H9 (cell line): ENCODE measurements around the gene DIPK1B. TPM values are rescaled to one million over a fixed set of nuclear protein-coding genes. Genes with fewer than 3 reads are reported as not detected.

Experiments
- DNase-seq: peaks from one replicate; pipeline ENCODE4 v3.0.0-alpha.2; 2017
- H2AFZ ChIP-seq: one replicate; pipeline ENCODE4 v1.6.1; 2013; ENCODE audit warnings: mild to moderate bottlenecking, low read length, control low read depth, moderate library complexity
- H2AK5ac ChIP-seq: 2 replicates; pipeline ENCODE4 v1.6.1; 2013; ENCODE audit warnings: low read length, control low read depth, mixed read lengths; ENCODE audit not compliant: insufficient read length
- H2BK120ac ChIP-seq: one replicate; pipeline ENCODE4 v1.6.1; 2013; ENCODE audit warnings: low read depth, mild to moderate bottlenecking, low read length, control low read depth, inconsistent platforms; ENCODE audit not compliant: poor library complexity, severe bottlenecking
- H2BK12ac ChIP-seq: 2 replicates; pipeline ENCODE4 v1.6.1; 2013; ENCODE audit warnings: low read length, control low read depth, mixed read lengths, low read depth; ENCODE audit not compliant: insufficient read length
- H2BK15ac ChIP-seq: 2 replicates; pipeline ENCODE4 v1.6.1; 2013; ENCODE audit warnings: low read depth, low read length, control low read depth
- H2BK20ac ChIP-seq: one replicate; pipeline ENCODE4 v1.6.1; 2013; ENCODE audit warnings: low read depth, mild to moderate bottlenecking, low read length, control low read depth, inconsistent platforms; ENCODE audit not compliant: poor library complexity, severe bottlenecking
- H2BK5ac ChIP-seq: 2 replicates; pipeline ENCODE4 v1.6.1; 2013; ENCODE audit warnings: low read length, control low read depth, mixed read lengths; ENCODE audit not compliant: insufficient read length
- H3K14ac ChIP-seq: 2 replicates; pipeline ENCODE4 v1.6.1; 2013; ENCODE audit warnings: low read length, control low read depth; ENCODE audit not compliant: insufficient read depth
- H3K18ac ChIP-seq: 2 replicates; pipeline ENCODE4 v1.6.1; 2013; ENCODE audit warnings: low read depth, mild to moderate bottlenecking, mixed read lengths, low read length, control low read depth; ENCODE audit not compliant: insufficient read length
- H3K23ac ChIP-seq: 2 replicates; pipeline ENCODE4 v1.6.1; 2013; ENCODE audit warnings: low read length, control low read depth, mixed read lengths, low read depth; ENCODE audit not compliant: insufficient read length
- H3K23me2 ChIP-seq: 2 replicates; pipeline ENCODE4 v1.6.1; 2013; ENCODE audit warnings: low read depth, mild to moderate bottlenecking, mixed read lengths, low read length, control low read depth; ENCODE audit not compliant: insufficient read length, poor library complexity, severe bottlenecking
- H3K27ac ChIP-seq: 2 replicates; pipeline ENCODE4 v1.5.1; 2013; ENCODE audit warnings: low read length, control low read depth, mixed read lengths, low read depth; ENCODE audit not compliant: insufficient read length
- H3K27me3 ChIP-seq: 2 replicates; pipeline ENCODE4 v1.6.1; 2013; ENCODE audit warnings: low read length, control low read depth, inconsistent platforms; ENCODE audit not compliant: insufficient read depth
- H3K4ac ChIP-seq: 2 replicates; pipeline ENCODE4 v1.6.1; 2013; ENCODE audit warnings: low read depth, mild to moderate bottlenecking, control low read depth, inconsistent platforms, low read length, moderate library complexity
- H3K4me1 ChIP-seq: 2 replicates; pipeline ENCODE4 v1.6.1; 2013; ENCODE audit warnings: low read length, control low read depth, inconsistent platforms; ENCODE audit not compliant: insufficient read depth
- H3K4me2 ChIP-seq: 2 replicates; pipeline ENCODE4 v1.6.1; 2013; ENCODE audit warnings: low read length, control low read depth, mixed read lengths; ENCODE audit not compliant: insufficient read length, insufficient read depth
- H3K56ac ChIP-seq: 2 replicates; pipeline ENCODE4 v1.6.1; 2013; ENCODE audit warnings: low read depth, mild to moderate bottlenecking, mixed read lengths, low read length, control low read depth; ENCODE audit not compliant: insufficient read length
- H3K79me1 ChIP-seq: 2 replicates; pipeline ENCODE4 v1.6.1; 2013; ENCODE audit warnings: low read depth, mild to moderate bottlenecking, moderate library complexity, low read length, control low read depth, inconsistent platforms; ENCODE audit not compliant: insufficient read depth, poor library complexity, severe bottlenecking
- H3K79me2 ChIP-seq: 2 replicates; pipeline ENCODE4 v1.6.1; 2013; ENCODE audit warnings: low read length, control low read depth, inconsistent platforms; ENCODE audit not compliant: insufficient read depth
- H3K9ac ChIP-seq: 2 replicates; pipeline ENCODE4 v1.6.1; 2013; ENCODE audit warnings: low read length, control low read depth, mixed read lengths; ENCODE audit not compliant: insufficient read length; ENCODE audit errors: extremely low read depth
- H3K9me3 ChIP-seq: one replicate; pipeline ENCODE4 v1.6.1; 2013; ENCODE audit warnings: low read depth, low read length, inconsistent platforms; ENCODE audit not compliant: control insufficient read depth
- H3T11ph ChIP-seq: one replicate; pipeline ENCODE4 v1.6.1; 2013; ENCODE audit warnings: mild to moderate bottlenecking, low read length, control low read depth, inconsistent platforms
- H4K20me1 ChIP-seq: one replicate; pipeline ENCODE4 v1.6.1; 2013; ENCODE audit not compliant: control insufficient read depth, insufficient read length, insufficient read depth
- H4K5ac ChIP-seq: 2 replicates; pipeline ENCODE4 v1.6.1; 2013; ENCODE audit warnings: low read depth, mild to moderate bottlenecking, mixed read lengths, low read length, control low read depth; ENCODE audit not compliant: insufficient read length
- H4K8ac ChIP-seq: replicated peaks from 2 replicates; pipeline ENCODE4 v1.6.1; 2013; ENCODE audit warnings: low read length, control low read depth, mixed read lengths, low read depth; ENCODE audit not compliant: insufficient read length
- H4K91ac ChIP-seq: 2 replicates; pipeline ENCODE4 v1.6.1; 2013; ENCODE audit warnings: low read depth, mild to moderate bottlenecking, moderate library complexity, mixed read lengths, low read length, control low read depth; ENCODE audit not compliant: insufficient read length
- H3K27ac Mint-ChIP-seq, 3 experiments: 2 replicates in 2 of 3; 3 replicates in 1 of 3; pipeline ENCODE4 v1.8.0; 2020 to 2021; ENCODE audit warnings: mixed read lengths in 3 of 3, mild to moderate bottlenecking in 1 of 3, moderate library complexity in 1 of 3
- H3K27me3 Mint-ChIP-seq: 2 replicates; pipeline ENCODE4 v1.8.0; 2021; ENCODE audit warnings: low read depth, mild to moderate bottlenecking, moderate library complexity, mixed read lengths
- H3K36me3 Mint-ChIP-seq, 3 experiments: 2 replicates in 2 of 3; 3 replicates in 1 of 3; pipeline ENCODE4 v1.8.0; 2020 to 2021; ENCODE audit warnings: low read depth in 3 of 3, mixed read lengths in 3 of 3; ENCODE audit not compliant: insufficient read depth in 1 of 3
- H3K4me1 Mint-ChIP-seq, 2 experiments: 2 replicates each; pipeline ENCODE4 v1.8.0; 2020; ENCODE audit warnings: mixed read lengths in 2 of 2
- H3K4me3 Mint-ChIP-seq, 2 experiments: 2 replicates in 1 of 2; 3 replicates in 1 of 2; pipeline ENCODE4 v1.8.0; 2020 to 2021; ENCODE audit warnings: mild to moderate bottlenecking in 2 of 2, mixed read lengths in 2 of 2, moderate library complexity in 1 of 2
- H3K9me3 Mint-ChIP-seq, 2 experiments: 2 replicates in 1 of 2; 3 replicates in 1 of 2; pipeline ENCODE4 v1.8.0; 2020; ENCODE audit warnings: mild to moderate bottlenecking in 2 of 2, mixed read lengths in 2 of 2, moderate library complexity in 1 of 2
- WGBS: extraction: QIAGEN DNeasy Blood & Tissue Kit; methylation state at CpG from one replicate; pipeline ENCODE4 v1.1.7; 2013; ENCODE audit warnings: missing lambda C conversion rate, low lambda C conversion rate, mixed read lengths; ENCODE audit not compliant: insufficient read length; ENCODE audit errors: extremely low coverage; 5-methylcytosine and 5-hydroxymethylcytosine counted together
- total RNA-seq: library from RNA; stranded (reverse); gene quantifications from 2 replicates; pipeline ENCODE4 v1.2.1, GENCODE V29; 2021
- TF ChIP-seq, protein P1 (sequence below): fragments of 200-600 bp; sonication (generic); conservative IDR thresholded peaks from 3 replicates; pipeline ENCODE4 v1.8.0; 2021; ENCODE audit warnings: antibody characterized with exemption, mild to moderate bottlenecking

DIPK1B gene
- total RNA-seq, 1 experiment from 2014 or later, result 40.3 TPM

DNA sequence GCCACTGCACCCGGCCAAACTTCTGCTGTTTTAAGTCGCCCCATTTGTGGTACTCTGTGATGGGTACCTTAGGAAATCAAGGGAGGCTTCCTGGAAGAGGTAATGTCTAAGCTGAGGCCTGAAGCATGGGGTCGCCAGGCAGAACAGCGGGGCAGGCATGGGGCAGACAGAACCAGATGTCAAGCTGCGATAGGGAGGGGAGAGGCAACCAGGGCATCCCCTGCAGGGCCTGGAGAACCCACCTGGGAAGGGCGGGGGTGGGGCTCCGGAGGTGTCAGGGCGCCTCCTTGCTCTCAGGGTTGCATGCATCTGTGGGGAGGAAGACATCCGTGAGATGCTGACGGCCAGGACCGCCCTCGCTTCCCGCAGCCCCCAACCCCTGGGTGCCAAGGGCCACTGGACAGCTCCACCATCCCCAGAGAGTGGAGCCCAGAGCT lies 49.2 kb downstream of the DIPK1B start:
- Mint-ChIP-seq H3K4me3 (no peak overlapping the region; a peak in 1 of 5 replicates), H3K27me3 (peaks cover 2% of the 10 kb centered on the region; the same call in 1 of the 2 replicates), H3K27ac (no peak overlapping the region), H3K36me3 (no peaks in the 10 kb centered on the region), H3K9me3 (no peaks in the 10 kb centered on the region), H3K4me1 (peaks cover 12 to 28% of the 10 kb centered on the region in 2 experiments; a peak in 3 of 4 replicates)
- no peak overlapping the region for H4K91ac ChIP-seq
- no peak overlapping the region for H2BK12ac ChIP-seq
- H3K23me2 ChIP-seq, result no peaks in the 10 kb centered on the region
- WGBS, result no CpG with 5 or more reads among the region's 13 CpGs
- H3K27me3 ChIP-seq, result no peaks in the 10 kb centered on the region
- no peak overlapping the region for H3T11ph ChIP-seq
- no peak overlapping the region for H3K18ac ChIP-seq
- no peaks in the 10 kb centered on the region for H3K79me1 ChIP-seq
- no peak overlapping the region for H3K9ac ChIP-seq
- H3K23ac ChIP-seq, result no peak overlapping the region
- no peaks in the 10 kb centered on the region for H3K9me3 ChIP-seq
- H2BK15ac ChIP-seq, result no peak overlapping the region
- H3K14ac ChIP-seq, result no peak overlapping the region
- H2AK5ac ChIP-seq, result no peak overlapping the region
- no peak overlapping the region for H2BK120ac ChIP-seq
- peak; percentile 29 for DNase-seq
- H3K56ac ChIP-seq, result no peak overlapping the region
- no peak overlapping the region for H3K27ac ChIP-seq
- H4K8ac ChIP-seq, result no peak overlapping the region
- H3K79me2 ChIP-seq, result no peaks in the 10 kb centered on the region
- H4K20me1 ChIP-seq, result no peaks in the 10 kb centered on the region
- no peak overlapping the region for H3K4ac ChIP-seq
- H3K4me2 ChIP-seq, result no peak overlapping the region
- no peak overlapping the region for H2BK5ac ChIP-seq
- no peak overlapping the region for H2BK20ac ChIP-seq
- no peak overlapping the region for H2AFZ ChIP-seq
- no peaks in the 10 kb centered on the region for H3K4me1 ChIP-seq
- TF ChIP-seq, protein P1, sequence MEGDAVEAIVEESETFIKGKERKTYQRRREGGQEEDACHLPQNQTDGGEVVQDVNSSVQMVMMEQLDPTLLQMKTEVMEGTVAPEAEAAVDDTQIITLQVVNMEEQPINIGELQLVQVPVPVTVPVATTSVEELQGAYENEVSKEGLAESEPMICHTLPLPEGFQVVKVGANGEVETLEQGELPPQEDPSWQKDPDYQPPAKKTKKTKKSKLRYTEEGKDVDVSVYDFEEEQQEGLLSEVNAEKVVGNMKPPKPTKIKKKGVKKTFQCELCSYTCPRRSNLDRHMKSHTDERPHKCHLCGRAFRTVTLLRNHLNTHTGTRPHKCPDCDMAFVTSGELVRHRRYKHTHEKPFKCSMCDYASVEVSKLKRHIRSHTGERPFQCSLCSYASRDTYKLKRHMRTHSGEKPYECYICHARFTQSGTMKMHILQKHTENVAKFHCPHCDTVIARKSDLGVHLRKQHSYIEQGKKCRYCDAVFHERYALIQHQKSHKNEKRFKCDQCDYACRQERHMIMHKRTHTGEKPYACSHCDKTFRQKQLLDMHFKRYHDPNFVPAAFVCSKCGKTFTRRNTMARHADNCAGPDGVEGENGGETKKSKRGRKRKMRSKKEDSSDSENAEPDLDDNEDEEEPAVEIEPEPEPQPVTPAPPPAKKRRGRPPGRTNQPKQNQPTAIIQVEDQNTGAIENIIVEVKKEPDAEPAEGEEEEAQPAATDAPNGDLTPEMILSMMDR, result no peak
- H4K5ac ChIP-seq, result no peak overlapping the region
